ENCODE results near the gene KRTAP4-6. TPM values are rescaled to one million over a fixed set of nuclear protein-coding genes. Genes with fewer than 3 reads are reported as not detected.
"Not testable (repeated sequence)": the region's sequence is repeated elsewhere in the genome, so short reads cannot be mapped to it uniquely, and the experiment has no call there.

The KRTAP4-6 gene
- total and polyA plus RNA-seq, 2 of the 8 experiments (the other 6 are each of a cell fraction or from before 2014, with no cell fraction given), result not detected

DNA sequence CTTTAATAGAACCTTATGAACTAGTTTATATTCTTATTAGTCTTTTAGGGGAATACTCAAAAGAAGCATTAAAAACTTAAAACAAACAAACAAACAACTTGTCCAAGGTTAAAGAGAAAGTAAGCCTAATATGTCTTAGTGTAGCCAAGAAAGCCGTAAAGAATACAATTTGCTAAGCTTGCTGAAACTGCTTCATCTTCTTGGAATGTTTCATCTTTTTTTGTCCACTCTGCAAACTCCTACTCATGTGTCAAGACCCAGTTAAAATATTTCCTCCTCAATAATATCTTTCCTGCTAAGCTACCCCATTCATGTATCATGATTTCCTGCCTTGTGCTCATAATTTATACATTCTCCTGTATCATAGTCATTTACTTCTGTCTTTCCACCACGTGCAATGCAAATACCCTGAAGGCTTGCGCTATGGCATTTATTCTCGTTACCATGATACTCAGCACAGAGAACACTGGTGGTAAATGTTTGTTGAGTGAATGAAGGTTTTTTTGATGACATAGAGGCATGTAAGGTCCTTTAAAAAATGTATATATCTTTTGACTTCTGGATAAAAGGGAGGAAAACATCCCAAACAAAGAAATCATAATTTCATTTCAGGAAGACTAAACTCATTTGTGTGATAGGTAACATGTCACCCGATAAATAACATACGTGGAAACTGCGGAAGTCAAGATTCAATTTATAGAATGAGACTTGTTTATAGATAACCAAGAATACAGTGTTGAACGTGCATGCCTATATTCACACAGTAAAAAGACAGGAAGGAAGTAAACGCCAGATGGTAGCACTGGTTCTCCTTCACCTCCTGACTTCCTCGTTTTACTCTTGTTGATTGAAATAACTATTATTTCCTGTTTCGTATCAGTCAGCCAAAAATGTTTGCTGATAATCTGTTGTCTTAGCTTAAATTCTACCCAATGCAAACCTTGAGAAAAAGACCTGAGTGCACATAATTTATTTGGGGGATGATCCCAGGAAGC lies 20.4 kb downstream of the KRTAP4-6 start:
- H3K27ac ChIP-seq (ENCODE audit: low read depth, low read length); H4K20me1 ChIP-seq (replicated peaks in 1 of 2; ENCODE audit: control insufficient read depth in 1 of 2, insufficient read depth in 2 of 2, low read length in 2 of 2); H3K4me3 ChIP-seq (ENCODE audit: extremely low read depth in 1 of 4, insufficient read depth in 2 of 4, low read depth in 3 of 4, low read length in 4 of 4); DNase-seq (ENCODE audit: low read depth in 1 of 2, low spot score in 2 of 2); FAIRE-seq; H2AFZ ChIP-seq (ENCODE audit: low read length); H3K18ac ChIP-seq (ENCODE audit: extremely low read depth, low read length); H4K8ac ChIP-seq (ENCODE audit: extremely low read depth, insufficient read depth, low read length); H2BK5ac ChIP-seq (ENCODE audit: low read depth, low read length); H3K14ac ChIP-seq (ENCODE audit: insufficient read length); H3K9ac ChIP-seq (replicated peaks in 1 of 4; ENCODE audit: extremely low read depth in 1 of 4, low read depth in 3 of 4, low read length in 3 of 4); H2BK120ac ChIP-seq (replicated peaks; ENCODE audit: low read depth, low read length); H3K4me1 ChIP-seq (replicated peaks in 1 of 4; ENCODE audit: control insufficient read depth in 3 of 4, insufficient read depth in 4 of 4, low read length in 3 of 4); H3K23me2 ChIP-seq (ENCODE audit: low read depth, low read length); H2BK20ac ChIP-seq (ENCODE audit: low read length); POLR2A ChIA-PET (ENCODE audit: partially characterized antibody); H4K91ac ChIP-seq (replicated peaks; ENCODE audit: insufficient read length, low read length); H3K36me3 ChIP-seq (ENCODE audit: control insufficient read depth in 2 of 4, insufficient read depth in 4 of 4, low read length in 3 of 4); H3K4ac ChIP-seq (replicated peaks; ENCODE audit: insufficient read length, low read depth, low read length); H4K5ac ChIP-seq (ENCODE audit: insufficient read length, low read depth, low read length); H2BK15ac ChIP-seq (ENCODE audit: low read length); H3K9me3 ChIP-seq (ENCODE audit: insufficient read depth in 2 of 2, low read depth in 1 of 2, low read length in 1 of 2); H3K79me1 ChIP-seq (ENCODE audit: low read depth, low read length); H3K27me3 ChIP-seq (replicated peaks in 1 of 4; ENCODE audit: control insufficient read depth in 3 of 4, extremely low read depth in 1 of 4, insufficient read depth in 3 of 4, low read length in 3 of 4); H2BK12ac ChIP-seq (ENCODE audit: low read depth, low read length); H3K56ac ChIP-seq (replicated peaks; ENCODE audit: insufficient read length, low read depth, low read length); H3K4me2 ChIP-seq (ENCODE audit: insufficient read depth in 1 of 2, low read depth in 2 of 2, low read length in 2 of 2); H3K79me2 ChIP-seq (ENCODE audit: control insufficient read depth in 1 of 2, insufficient read depth in 2 of 2, low read length in 2 of 2); H2AK5ac ChIP-seq (ENCODE audit: low read depth, low read length); H3K23ac ChIP-seq (ENCODE audit: insufficient read length): not testable (repeated sequence)
- 85% methylated on average over 11 of the region's 11 CpGs; no CpG with 5 or more reads in 1 of the 2 experiments for WGBS, 2 experiments (ENCODE audit: extremely low coverage in 1 of 2, insufficient coverage in 1 of 2, insufficient read length in 1 of 2, insufficient replicate concordance in 2 of 2, low coverage in 1 of 2, low lambda C conversion rate in 2 of 2, missing lambda C conversion rate in 1 of 2)
- CTCF ChIA-PET (ENCODE audit: partially characterized antibody), result interaction anchor here (0.7 kb wide), 1 partner anchor 10 kb away, joined by 3 read pairs; no protein-coding TSS in a partner anchor

Measured in H1 (cell line).